K562 (cell line): ENCODE results near the gene FAM200B. TPM values are rescaled to one million over a fixed set of nuclear protein-coding genes. Genes with fewer than 3 reads are reported as not detected.

Experiments
- ATAC-seq: fragments of 200-7000 bp; cut with Tn5 transposase; 3 replicates; pipeline ENCODE4 v1.9.1; 2020; ENCODE audit warnings: moderate library complexity
- BruUV-seq: library from RNA; stranded (reverse); fragments of 400-500 nt; replicated peaks from 2 replicates; lab custom pipeline; 2021; lab: Mats Ljungman, UMichigan
- CTCF ChIA-PET: fragments of 300-600 bp; formaldehyde crosslinking; extraction: SDS; loops from one replicate; lab custom pipeline; 2021; ENCODE audit warnings: low intra/inter-chr PET ratio; lab: Yijun Ruan, JAX
- POLR2A ChIA-PET: fragments of 300-600, 350-650 bp; sonication (Branson Sonifier 250); formaldehyde crosslinking; extraction: SDS; loops from one replicate; lab custom pipeline; 2021; ENCODE audit warnings: antibody characterized with exemption, inconsistent platforms; lab: Yijun Ruan, JAX
- DNase-seq, 4 experiments: peaks; one replicate each; pipeline versions ENCODE4 v3.0.0 to v3.0.0-alpha.2; 2011 to 2018; ENCODE audit warnings: low spot score in 3 of 4, mixed read lengths in 3 of 4; ENCODE audit errors: extremely low read depth in 1 of 4
- FAIRE-seq: peaks from 2 replicates; lab custom pipeline; 2011; peaks lifted over from hg19 to GRCh38; lab: Jason Lieb, UNC
- H2AFZ ChIP-seq: 2 replicates; pipeline ENCODE4 v1.6.0; 2011; ENCODE audit warnings: low read depth, low read length, control low read depth, inconsistent platforms
- H3K27ac ChIP-seq: fragments of 200-600 bp; 3 replicates; pipeline ENCODE4 v1.8.0; 2011; ENCODE audit warnings: low read depth, mild to moderate bottlenecking, control low read depth, inconsistent platforms, low read length, moderate library complexity, mixed read lengths; ENCODE audit errors: extremely low read depth
- H3K27me3 ChIP-seq, 2 experiments: fragments of 300-600 bp in 1 of 2; 2 replicates in 1 of 2; 3 replicates in 1 of 2; pipeline versions ENCODE4 v1.6.0 to v1.8.0; 2011; ENCODE audit warnings: inconsistent platforms in 2 of 2, low read length in 2 of 2, mild to moderate bottlenecking in 1 of 2, mixed read lengths in 1 of 2, moderate library complexity in 1 of 2; ENCODE audit not compliant: control insufficient read depth in 2 of 2, insufficient read depth in 2 of 2
- H3K36me3 ChIP-seq: fragments of 300-600 bp; 3 replicates; pipeline ENCODE4 v1.8.0; 2011; ENCODE audit warnings: mild to moderate bottlenecking, low read length, inconsistent platforms; ENCODE audit not compliant: control insufficient read depth, insufficient read depth
- H3K4me1 ChIP-seq, 2 experiments: fragments of 200-600 bp in 1 of 2; replicated peaks in 1 of 2; 2 replicates in 1 of 2; 3 replicates in 1 of 2; pipeline versions ENCODE4 v1.5.1 to v1.8.0; 2011; ENCODE audit warnings: inconsistent platforms in 2 of 2, low read length in 2 of 2, mild to moderate bottlenecking in 1 of 2, mixed read lengths in 1 of 2, moderate library complexity in 1 of 2; ENCODE audit not compliant: control insufficient read depth in 2 of 2, insufficient read depth in 2 of 2
- H3K4me2 ChIP-seq: 2 replicates; pipeline ENCODE4 v1.6.1; 2011; ENCODE audit warnings: low read length, control low read depth, inconsistent platforms, mixed read lengths; ENCODE audit not compliant: insufficient read depth
- H3K4me3 ChIP-seq: fragments of 200-600 bp; sonication (generic), shearing (Covaris generic); 2 replicates; pipeline ENCODE4 v1.5.1; 2016; ENCODE audit warnings: control low read depth, inconsistent platforms
- H3K79me2 ChIP-seq: fragments of 200-600 bp; 3 replicates; pipeline ENCODE4 v1.8.0; 2011; ENCODE audit warnings: low read length, inconsistent platforms; ENCODE audit not compliant: control insufficient read depth, insufficient read depth
- H3K9ac ChIP-seq, 2 experiments: 2 replicates each; pipeline versions ENCODE4 v1.6.0 to v1.6.1; 2011; ENCODE audit warnings: low read depth in 2 of 2, low read length in 2 of 2, control low read depth in 1 of 2, inconsistent platforms in 1 of 2, mild to moderate bottlenecking in 1 of 2, mixed read lengths in 1 of 2; ENCODE audit not compliant: insufficient read depth in 1 of 2
- H3K9me1 ChIP-seq: one replicate; pipeline ENCODE4 v1.6.0; 2011; ENCODE audit warnings: inconsistent platforms, mild to moderate bottlenecking, low read length, moderate library complexity; ENCODE audit not compliant: control insufficient read depth, insufficient read depth
- H3K9me3 ChIP-seq: replicated peaks from 2 replicates; pipeline ENCODE4 v1.5.1; 2011; ENCODE audit warnings: low read depth, low read length, inconsistent platforms; ENCODE audit not compliant: control insufficient read depth, insufficient read depth
- H4K20me1 ChIP-seq: replicated peaks from 2 replicates; pipeline ENCODE4 v1.6.1; 2011; ENCODE audit warnings: low read length, inconsistent platforms, mixed read lengths; ENCODE audit not compliant: control insufficient read depth, insufficient read depth
- HSF4 ChIP-seq: fragments of 250-450 bp; sonication (Bioruptor Pico); IDR thresholded peaks from 2 replicates; pipeline ENCODE4 v2.1.2; 2022; ENCODE audit warnings: mild to moderate bottlenecking, moderate library complexity, borderline replicate concordance
- POLR2H ChIP-seq: IDR thresholded peaks from 2 replicates; pipeline ENCODE4 v1.6.1; 2016; ENCODE audit warnings: missing genetic modification characterization, low read depth, mild to moderate bottlenecking, control low read depth, missing compliant biosample characterization, moderate library complexity
- ZBTB17 ChIP-seq: fragments of 450-650 bp; formaldehyde crosslinking; IDR thresholded peaks from 2 replicates; pipeline ENCODE4 v1.4.0; 2020; ENCODE audit warnings: mild to moderate bottlenecking
- ZNF764 ChIP-seq: fragments of 250-450 bp; sonication (Bioruptor Pico); IDR thresholded peaks from 2 replicates; pipeline ENCODE4 v1.4.0; 2020; ENCODE audit warnings: low read depth, mild to moderate bottlenecking, moderate library complexity
- WGBS: fragments of 100-300 bp; shearing (Covaris generic); methylation state at CpG from one replicate; pipeline ENCODE4 v1.1.6; 2016; ENCODE audit warnings: low coverage, mixed read lengths; ENCODE audit not compliant: insufficient coverage; ENCODE audit errors: missing lambda C conversion rate; 5-methylcytosine and 5-hydroxymethylcytosine counted together
- in situ Hi-C: fragments of 300-500 bp; cut with MboI; formaldehyde crosslinking; loops from 4 replicates; pipeline ENCODE4 v1.15.0; 2018; ENCODE audit warnings: inconsistent platforms, mixed read lengths
- intact Hi-C: fragments of 100-400 bp; cut with micrococcal nuclease; formaldehyde crosslinking; loops from 2 replicates; pipeline ENCODE4 v1.14.2; 2022
- polyA plus RNA-seq, 8 experiments: library from polyadenylated mRNA; depleted of rRNA in 4 of 8; stranded (reverse) in 5 of 8; unstranded in 3 of 8; fragments of >200 nt; fragmentation: Nextera tagmentation in 2 of 8; fragmentation: Illumina TruSeq in 1 of 8; extraction: Ambion mirVana in 2 of 8; extraction: Trizol in 1 of 8; gene quantifications; 2 replicates each; pipeline versions ENCODE4 v1.2.1 to v1.2.3, GENCODE V29; 2011 to 2014; ENCODE audit warnings: inconsistent platforms in 1 of 8, missing spikeins in 1 of 8
- total RNA-seq, 7 experiments: library from RNA; depleted of rRNA in 6 of 7; stranded (reverse); fragments of >200 nt in 6 of 7; fragmentation: Illumina TruSeq in 2 of 7; extraction: Trizol in 2 of 7; gene quantifications; 2 replicates each; pipeline versions ENCODE4 v1.2.1 to v1.2.3, GENCODE V29; 2011 to 2021; ENCODE audit warnings: low replicate concordance in 1 of 7
- TF ChIP-seq, protein P1 (sequence below): fragments of 250-450 bp; sonication (Bioruptor Pico); IDR thresholded peaks from 2 replicates; pipeline ENCODE4 v1.4.0; 2020; ENCODE audit warnings: mild to moderate bottlenecking, moderate library complexity
- TF ChIP-seq, protein P2 (sequence below): fragments of 450-650 bp; IDR thresholded peaks from 2 replicates; pipeline ENCODE4 v1.6.1; 2016; ENCODE audit warnings: mild to moderate bottlenecking, moderate library complexity

The FAM200B gene
- total and polyA plus RNA-seq, 9 of the 15 experiments (the other 6 are each of a cell fraction or from before 2014, with no cell fraction given): 17.4 to 48.0 (median 25.5) TPM

DNA sequence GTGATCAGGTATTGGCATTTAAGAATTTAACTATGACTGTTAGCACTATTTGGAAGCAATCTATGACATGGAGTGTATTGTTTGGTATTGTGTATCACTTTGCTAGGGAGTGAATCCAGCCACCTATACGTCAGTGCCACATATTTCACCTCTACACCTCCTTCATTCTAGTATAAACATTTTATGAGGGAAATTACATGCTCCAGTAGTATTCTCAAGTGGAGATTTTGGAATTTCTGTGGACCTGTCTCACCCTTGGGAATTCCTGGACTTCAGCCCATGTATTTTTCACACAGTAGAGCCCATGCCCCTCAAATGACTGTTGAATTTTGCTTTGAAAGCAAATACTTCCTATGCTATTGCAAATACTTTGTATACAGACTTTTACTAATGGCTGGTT lies 32.5 kb downstream of the FAM200B start (continued):
- TF ChIP-seq ZNF764 (CRISPR knock-in tag): no peak
- TF ChIP-seq ZBTB17 (CRISPR knock-in tag): no peak
- TF ChIP-seq HSF4 (CRISPR knock-in tag): no peak

DNA sequence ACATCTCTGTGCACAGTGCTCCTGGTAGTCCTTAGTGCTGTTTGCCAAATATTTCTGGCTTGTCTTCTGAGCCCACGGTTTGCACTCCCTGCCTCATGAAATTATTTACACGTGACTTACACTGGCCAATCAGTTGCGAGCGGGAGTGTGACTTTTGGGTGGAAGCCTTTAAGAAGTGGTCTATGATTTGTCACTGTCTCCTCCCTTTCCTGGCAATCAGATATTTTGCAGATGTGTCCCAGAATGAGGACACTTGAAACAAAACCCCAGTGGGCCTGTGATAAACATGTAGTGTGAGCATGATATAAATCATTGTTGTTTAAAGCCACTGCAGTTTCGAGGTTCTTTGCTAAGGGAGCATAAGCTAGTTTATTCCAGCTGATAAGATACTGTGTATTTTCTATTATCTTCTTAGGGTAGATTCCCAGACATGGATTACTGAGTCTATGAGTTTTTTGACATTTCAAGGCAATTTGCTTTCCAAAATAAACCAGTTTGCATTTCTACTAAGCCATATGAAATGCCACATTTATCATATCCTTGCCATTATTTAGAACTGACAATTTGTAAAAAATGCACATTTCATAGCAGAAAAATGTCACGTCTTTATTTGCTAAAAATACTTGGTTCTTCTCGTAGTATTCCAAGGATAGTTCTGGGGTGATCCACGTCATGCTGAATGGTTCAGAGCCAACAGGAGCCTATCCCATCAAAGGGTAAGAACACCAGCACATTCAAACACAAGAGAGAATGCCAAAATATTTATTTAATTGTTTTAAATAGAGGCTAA lies 33.2 kb downstream of the FAM200B start:
- Histone ChIP-seq H2AFZ (no peak overlapping the region), H3K4me3 (no peak overlapping the region), H3K79me2 (no peaks in the 10 kb centered on the region), H3K9me3 (no peaks in the 10 kb centered on the region), H3K36me3 (no peaks in the 10 kb centered on the region), H3K9me1 (no peaks in the 10 kb centered on the region), H3K27ac (no peak overlapping the region), H3K4me1 (no peaks in the 10 kb centered on the region; a peak in 1 of 5 replicates), H3K27me3 (no peaks in the 10 kb centered on the region; a peak in 1 of 5 replicates), H3K9ac (no peak overlapping the region), H3K4me2 (no peak overlapping the region), H4K20me1 (no peaks in the 10 kb centered on the region)
- FAIRE-seq (peak; percentile 59), ATAC-seq (peak; percentile 68), DNase-seq (peak; percentile 24 to 45 (median 37))
- in situ Hi-C loops: no loop called here
- BruUV-seq: no TSS peak
- WGBS: 7% methylated on average over 8 of the region's 8 CpGs
- intact Hi-C loops: loop anchor here (5.0 kb wide), 1 partner anchor 63 kb away; no protein-coding TSS in a partner anchor
- POLR2A ChIA-PET: no interaction called here
- CTCF ChIA-PET: no interaction called here
- TF ChIP-seq, protein P1, sequence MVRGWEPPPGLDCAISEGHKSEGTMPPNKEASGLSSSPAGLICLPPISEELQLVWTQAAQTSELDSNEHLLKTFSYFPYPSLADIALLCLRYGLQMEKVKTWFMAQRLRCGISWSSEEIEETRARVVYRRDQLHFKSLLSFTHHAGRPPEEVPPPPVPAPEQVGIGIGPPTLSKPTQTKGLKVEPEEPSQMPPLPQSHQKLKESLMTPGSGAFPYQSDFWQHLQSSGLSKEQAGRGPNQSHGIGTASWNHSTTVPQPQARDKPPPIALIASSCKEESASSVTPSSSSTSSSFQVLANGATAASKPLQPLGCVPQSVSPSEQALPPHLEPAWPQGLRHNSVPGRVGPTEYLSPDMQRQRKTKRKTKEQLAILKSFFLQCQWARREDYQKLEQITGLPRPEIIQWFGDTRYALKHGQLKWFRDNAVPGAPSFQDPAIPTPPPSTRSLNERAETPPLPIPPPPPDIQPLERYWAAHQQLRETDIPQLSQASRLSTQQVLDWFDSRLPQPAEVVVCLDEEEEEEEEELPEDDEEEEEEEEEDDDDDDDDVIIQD: no peak
- no peak for TF ChIP-seq POLR2H (tag)
- TF ChIP-seq, protein P2, sequence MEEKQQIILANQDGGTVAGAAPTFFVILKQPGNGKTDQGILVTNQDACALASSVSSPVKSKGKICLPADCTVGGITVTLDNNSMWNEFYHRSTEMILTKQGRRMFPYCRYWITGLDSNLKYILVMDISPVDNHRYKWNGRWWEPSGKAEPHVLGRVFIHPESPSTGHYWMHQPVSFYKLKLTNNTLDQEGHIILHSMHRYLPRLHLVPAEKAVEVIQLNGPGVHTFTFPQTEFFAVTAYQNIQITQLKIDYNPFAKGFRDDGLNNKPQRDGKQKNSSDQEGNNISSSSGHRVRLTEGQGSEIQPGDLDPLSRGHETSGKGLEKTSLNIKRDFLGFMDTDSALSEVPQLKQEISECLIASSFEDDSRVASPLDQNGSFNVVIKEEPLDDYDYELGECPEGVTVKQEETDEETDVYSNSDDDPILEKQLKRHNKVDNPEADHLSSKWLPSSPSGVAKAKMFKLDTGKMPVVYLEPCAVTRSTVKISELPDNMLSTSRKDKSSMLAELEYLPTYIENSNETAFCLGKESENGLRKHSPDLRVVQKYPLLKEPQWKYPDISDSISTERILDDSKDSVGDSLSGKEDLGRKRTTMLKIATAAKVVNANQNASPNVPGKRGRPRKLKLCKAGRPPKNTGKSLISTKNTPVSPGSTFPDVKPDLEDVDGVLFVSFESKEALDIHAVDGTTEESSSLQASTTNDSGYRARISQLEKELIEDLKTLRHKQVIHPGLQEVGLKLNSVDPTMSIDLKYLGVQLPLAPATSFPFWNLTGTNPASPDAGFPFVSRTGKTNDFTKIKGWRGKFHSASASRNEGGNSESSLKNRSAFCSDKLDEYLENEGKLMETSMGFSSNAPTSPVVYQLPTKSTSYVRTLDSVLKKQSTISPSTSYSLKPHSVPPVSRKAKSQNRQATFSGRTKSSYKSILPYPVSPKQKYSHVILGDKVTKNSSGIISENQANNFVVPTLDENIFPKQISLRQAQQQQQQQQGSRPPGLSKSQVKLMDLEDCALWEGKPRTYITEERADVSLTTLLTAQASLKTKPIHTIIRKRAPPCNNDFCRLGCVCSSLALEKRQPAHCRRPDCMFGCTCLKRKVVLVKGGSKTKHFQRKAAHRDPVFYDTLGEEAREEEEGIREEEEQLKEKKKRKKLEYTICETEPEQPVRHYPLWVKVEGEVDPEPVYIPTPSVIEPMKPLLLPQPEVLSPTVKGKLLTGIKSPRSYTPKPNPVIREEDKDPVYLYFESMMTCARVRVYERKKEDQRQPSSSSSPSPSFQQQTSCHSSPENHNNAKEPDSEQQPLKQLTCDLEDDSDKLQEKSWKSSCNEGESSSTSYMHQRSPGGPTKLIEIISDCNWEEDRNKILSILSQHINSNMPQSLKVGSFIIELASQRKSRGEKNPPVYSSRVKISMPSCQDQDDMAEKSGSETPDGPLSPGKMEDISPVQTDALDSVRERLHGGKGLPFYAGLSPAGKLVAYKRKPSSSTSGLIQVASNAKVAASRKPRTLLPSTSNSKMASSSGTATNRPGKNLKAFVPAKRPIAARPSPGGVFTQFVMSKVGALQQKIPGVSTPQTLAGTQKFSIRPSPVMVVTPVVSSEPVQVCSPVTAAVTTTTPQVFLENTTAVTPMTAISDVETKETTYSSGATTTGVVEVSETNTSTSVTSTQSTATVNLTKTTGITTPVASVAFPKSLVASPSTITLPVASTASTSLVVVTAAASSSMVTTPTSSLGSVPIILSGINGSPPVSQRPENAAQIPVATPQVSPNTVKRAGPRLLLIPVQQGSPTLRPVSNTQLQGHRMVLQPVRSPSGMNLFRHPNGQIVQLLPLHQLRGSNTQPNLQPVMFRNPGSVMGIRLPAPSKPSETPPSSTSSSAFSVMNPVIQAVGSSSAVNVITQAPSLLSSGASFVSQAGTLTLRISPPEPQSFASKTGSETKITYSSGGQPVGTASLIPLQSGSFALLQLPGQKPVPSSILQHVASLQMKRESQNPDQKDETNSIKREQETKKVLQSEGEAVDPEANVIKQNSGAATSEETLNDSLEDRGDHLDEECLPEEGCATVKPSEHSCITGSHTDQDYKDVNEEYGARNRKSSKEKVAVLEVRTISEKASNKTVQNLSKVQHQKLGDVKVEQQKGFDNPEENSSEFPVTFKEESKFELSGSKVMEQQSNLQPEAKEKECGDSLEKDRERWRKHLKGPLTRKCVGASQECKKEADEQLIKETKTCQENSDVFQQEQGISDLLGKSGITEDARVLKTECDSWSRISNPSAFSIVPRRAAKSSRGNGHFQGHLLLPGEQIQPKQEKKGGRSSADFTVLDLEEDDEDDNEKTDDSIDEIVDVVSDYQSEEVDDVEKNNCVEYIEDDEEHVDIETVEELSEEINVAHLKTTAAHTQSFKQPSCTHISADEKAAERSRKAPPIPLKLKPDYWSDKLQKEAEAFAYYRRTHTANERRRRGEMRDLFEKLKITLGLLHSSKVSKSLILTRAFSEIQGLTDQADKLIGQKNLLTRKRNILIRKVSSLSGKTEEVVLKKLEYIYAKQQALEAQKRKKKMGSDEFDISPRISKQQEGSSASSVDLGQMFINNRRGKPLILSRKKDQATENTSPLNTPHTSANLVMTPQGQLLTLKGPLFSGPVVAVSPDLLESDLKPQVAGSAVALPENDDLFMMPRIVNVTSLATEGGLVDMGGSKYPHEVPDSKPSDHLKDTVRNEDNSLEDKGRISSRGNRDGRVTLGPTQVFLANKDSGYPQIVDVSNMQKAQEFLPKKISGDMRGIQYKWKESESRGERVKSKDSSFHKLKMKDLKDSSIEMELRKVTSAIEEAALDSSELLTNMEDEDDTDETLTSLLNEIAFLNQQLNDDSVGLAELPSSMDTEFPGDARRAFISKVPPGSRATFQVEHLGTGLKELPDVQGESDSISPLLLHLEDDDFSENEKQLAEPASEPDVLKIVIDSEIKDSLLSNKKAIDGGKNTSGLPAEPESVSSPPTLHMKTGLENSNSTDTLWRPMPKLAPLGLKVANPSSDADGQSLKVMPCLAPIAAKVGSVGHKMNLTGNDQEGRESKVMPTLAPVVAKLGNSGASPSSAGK: peak; percentile 38; the same call in 1 of the 2 replicates
